Measurements from ENCODE around the gene NFS1.
A peak's percentile ranks its signal among the peaks of the same experiment; 100 is the strongest.

The NFS1 gene

DNA sequence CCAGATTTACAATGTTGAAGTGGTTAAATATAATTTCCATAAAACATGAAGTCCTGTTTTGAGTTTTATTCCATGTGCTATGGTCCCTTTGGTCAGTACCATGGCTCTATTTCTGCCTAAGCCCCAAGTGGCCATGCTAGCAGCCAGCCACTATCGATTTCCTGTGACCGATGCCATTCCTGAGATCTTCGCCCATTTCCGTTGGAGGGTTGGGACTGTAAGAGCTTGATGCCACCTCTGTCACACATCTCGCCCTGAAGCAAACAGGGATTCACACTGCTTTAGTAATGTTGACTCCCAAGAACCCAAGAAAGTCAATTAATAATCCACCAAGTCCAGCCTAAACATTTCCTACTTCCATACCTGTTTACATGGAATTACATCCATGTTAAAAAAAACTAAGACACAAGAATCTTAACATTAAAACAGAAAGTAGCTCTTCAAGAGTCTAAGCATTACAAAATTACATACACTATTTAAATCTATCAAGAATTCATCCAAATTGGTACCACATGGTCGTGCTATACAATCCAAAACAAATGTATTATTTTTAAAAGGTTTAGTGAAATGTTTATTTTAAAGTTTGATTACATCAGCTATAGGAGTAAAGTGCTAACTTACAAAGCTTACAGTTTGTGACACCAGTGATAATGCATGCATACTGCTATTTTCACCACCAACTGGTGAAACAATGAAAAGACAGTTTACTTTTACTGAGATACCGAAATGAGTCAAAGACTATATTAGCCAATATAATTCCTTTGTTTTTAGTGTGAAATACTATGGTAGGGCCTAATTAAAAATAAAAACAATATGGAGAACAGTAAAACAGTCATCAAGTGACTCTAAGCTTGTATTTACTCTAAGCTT is 40.4 kb upstream of the NFS1 start:
- in situ Hi-C loops (cut with HindIII; ENCODE audit: low sequenced_read_pairs), result loop anchor here (10.0 kb wide), 1 partner anchor 265 kb away; no protein-coding TSS in a partner anchor
- H3K4me3 ChIP-seq (ENCODE audit: low read depth, low read length), result peak overlapping the region; percentile 97

DNA sequence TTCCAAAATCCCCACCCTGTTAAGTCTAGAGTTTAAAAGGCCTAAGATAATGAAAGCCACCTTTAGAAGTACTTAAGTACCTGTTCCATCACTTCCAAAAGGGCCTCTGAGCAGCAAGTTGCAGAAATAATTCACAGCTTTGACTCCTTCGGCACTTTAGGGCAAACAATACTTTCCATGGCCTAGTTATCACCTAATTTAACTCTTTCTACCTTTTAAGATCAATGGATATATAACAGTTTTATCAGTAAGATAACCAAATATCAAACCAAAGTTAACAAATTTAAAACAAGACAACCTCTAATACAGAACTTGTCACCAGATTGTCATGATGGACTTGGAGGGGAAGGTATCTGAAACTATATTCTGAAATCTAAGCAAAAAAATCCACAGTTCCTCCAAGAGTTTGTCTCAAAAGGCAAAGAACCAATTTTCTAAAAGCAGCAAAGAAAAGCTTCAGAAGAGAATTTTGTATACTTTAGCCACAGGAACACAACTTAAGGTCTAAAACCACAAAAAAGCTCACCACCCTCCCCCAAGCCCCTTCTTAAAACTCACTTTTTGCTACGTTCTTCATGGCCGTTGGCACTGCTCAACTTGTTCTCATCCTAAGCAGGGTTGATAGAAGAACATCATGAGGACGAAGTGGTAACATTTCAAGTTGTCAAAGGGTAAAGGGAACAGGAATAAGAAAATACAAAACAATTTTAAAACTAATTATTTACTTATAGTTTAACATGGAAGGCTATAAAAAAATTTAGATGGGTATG is 39.4 kb upstream of the NFS1 start:
- in situ Hi-C loops (cut with HindIII; ENCODE audit: low sequenced_read_pairs), result loop anchor here (10.0 kb wide), 1 partner anchor 264 kb away; no protein-coding TSS in a partner anchor
- no peak for DNase-seq (ENCODE audit: low read depth)
- TF ChIP-seq, protein P1, sequence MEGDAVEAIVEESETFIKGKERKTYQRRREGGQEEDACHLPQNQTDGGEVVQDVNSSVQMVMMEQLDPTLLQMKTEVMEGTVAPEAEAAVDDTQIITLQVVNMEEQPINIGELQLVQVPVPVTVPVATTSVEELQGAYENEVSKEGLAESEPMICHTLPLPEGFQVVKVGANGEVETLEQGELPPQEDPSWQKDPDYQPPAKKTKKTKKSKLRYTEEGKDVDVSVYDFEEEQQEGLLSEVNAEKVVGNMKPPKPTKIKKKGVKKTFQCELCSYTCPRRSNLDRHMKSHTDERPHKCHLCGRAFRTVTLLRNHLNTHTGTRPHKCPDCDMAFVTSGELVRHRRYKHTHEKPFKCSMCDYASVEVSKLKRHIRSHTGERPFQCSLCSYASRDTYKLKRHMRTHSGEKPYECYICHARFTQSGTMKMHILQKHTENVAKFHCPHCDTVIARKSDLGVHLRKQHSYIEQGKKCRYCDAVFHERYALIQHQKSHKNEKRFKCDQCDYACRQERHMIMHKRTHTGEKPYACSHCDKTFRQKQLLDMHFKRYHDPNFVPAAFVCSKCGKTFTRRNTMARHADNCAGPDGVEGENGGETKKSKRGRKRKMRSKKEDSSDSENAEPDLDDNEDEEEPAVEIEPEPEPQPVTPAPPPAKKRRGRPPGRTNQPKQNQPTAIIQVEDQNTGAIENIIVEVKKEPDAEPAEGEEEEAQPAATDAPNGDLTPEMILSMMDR (IDR thresholded peaks at IDR 0.05; ENCODE audit: low read depth, low read length, missing control alignments), result no peak
- H3K4me3 ChIP-seq (ENCODE audit: low read depth, low read length), result no peak overlapping the region

More for the DNA sequence above, 40.4 kb upstream of the NFS1 start:
- DNase-seq (ENCODE audit: low read depth), result no peak
- TF ChIP-seq, protein P1 (IDR thresholded peaks at IDR 0.05; ENCODE audit: low read depth, low read length, missing control alignments), result peak; percentile 1

DNA sequence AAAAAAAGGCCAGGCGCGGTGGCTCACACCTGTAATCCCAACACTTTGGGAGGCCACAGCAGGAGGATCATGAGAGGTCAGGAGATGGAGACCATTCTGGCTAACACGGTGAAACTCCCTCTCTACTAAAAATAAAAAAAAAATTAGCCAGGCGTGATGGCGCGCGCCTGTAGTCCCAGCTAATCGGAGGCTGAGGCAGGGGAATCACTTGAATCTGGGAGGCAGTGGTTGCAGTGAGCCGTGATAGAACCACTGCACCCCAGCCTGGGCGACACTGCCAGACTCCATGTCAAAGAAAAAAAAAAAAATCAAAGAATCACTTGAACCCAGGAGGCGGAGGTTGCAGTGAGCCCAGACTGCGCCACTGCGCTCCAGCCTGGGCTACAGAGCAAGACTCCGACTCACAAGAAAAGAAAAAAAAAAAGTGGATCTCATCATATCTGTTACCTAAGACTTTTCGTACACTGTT is 38.7 kb upstream of the NFS1 start:
- in situ Hi-C loops (cut with HindIII; ENCODE audit: low sequenced_read_pairs), result loop anchor here (10.0 kb wide), 1 partner anchor 263 kb away; no protein-coding TSS in a partner anchor
- H3K4me3 ChIP-seq (ENCODE audit: low read depth, low read length), result no peak overlapping the region
- no peak for DNase-seq (ENCODE audit: low read depth)
- TF ChIP-seq, protein P1 (IDR thresholded peaks at IDR 0.05; ENCODE audit: low read depth, low read length, missing control alignments), result no peak

DNA sequence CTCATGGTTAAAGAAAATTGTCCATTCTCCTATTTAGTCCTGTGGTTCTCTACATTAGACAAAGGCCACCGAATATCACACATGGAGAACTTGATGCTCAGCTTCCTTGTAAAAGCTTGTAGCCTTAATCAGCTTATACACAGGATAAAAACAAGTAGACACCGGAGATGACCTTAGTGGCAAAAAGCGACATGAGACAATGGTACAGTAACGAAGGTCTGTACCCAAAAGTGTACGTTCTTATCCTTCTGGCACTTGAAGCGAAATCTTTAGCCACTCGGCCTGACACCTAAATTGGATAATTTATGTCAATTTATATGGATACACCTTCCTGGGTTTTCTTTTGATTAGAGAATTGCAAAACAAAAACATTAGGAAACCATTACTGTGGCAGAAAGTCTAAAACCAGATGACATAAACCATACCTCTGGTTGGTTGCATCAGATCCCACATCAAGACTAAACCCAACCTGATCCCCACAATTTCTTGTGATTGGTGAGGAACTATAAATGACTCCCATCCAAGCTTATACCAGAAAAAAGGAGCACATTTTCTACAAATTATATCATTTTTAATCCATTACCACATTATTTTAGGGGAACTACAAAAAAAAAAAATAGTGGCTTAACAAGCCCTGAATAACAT is 36.8 kb upstream of the NFS1 start:
- no peak for DNase-seq (ENCODE audit: low read depth)
- TF ChIP-seq, protein P1 (IDR thresholded peaks at IDR 0.05; ENCODE audit: low read depth, low read length, missing control alignments), result no peak
- H3K4me3 ChIP-seq (ENCODE audit: low read depth, low read length), result no peak overlapping the region
- in situ Hi-C loops (cut with HindIII; ENCODE audit: low sequenced_read_pairs), result loop anchor here (10.0 kb wide), 1 partner anchor 261 kb away; no protein-coding TSS in a partner anchor

DNA sequence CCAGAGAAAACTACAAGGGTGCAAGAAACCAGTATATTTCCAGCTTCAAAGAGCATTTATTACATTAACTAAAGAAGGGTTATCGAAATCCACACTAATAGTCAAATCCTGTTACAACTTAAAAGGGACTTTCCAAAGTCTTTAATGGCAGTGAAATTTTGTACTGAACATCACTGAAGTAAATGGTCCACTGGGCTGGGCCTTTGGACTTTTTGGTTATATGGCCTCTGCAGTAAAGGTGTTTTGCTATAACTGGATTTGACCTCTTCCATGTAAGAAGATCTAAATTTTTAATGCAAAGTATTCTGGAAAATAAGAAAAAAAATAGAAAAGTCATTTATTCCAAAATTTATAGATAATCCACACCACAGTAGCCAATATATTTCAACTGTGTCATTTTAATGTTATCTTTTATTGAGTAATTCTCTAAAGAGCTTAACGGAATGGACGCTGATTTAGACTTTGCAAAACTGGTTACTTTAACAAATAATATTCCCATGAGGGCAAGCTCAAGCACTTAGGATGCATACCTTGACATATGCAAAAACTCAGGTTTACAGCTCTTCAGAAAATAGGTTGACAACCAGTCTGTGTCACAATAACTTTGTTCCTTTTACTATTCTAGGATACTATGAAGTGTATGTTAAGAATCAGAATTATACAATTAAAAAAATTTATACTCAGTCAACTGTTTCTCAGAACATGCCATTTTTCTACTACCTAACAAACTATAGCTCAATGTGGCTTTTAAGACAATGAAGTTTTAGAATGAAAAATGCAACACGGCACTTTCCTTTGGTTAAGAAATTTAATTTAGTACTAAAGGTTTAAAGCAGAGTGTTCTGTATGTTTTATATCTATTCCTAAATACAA is 35.9 kb upstream of the NFS1 start:
- no peak for DNase-seq (ENCODE audit: low read depth)
- in situ Hi-C loops (cut with HindIII; ENCODE audit: low sequenced_read_pairs), result loop anchor here (10.0 kb wide), 1 partner anchor 260 kb away; no protein-coding TSS in a partner anchor
- TF ChIP-seq, protein P1 (IDR thresholded peaks at IDR 0.05; ENCODE audit: low read depth, low read length, missing control alignments), result no peak
- H3K4me3 ChIP-seq (ENCODE audit: low read depth, low read length), result no peak overlapping the region
